K562 (cell line): ENCODE data around the gene ERICH2. TPM values are rescaled to one million over a fixed set of nuclear protein-coding genes. Genes with fewer than 3 reads are reported as not detected.

Experiments
- DMBX1 ChIP-seq: fragments of 250-450 bp; sonication (Bioruptor Pico); IDR thresholded peaks from 2 replicates; pipeline ENCODE4 v1.8.0; 2022; ENCODE audit warnings: inconsistent platforms, mild to moderate bottlenecking, moderate library complexity, borderline replicate concordance
- EHMT2 ChIP-seq: fragments of 450-650 bp; IDR thresholded peaks from 2 replicates; pipeline ENCODE4 v1.6.1; 2018; ENCODE audit warnings: antibody characterized with exemption
- GATA2 ChIP-seq: sonication (generic); formaldehyde crosslinking; IDR thresholded peaks from 2 replicates; pipeline ENCODE4 v1.4.0; 2020; ENCODE audit warnings: mild to moderate bottlenecking, missing genetic modification reagents
- GTF2B ChIP-seq: IDR thresholded peaks from 2 replicates; pipeline ENCODE4 v1.6.1; 2011; ENCODE audit not compliant: insufficient read length; ENCODE audit errors: extremely low read depth
- ILF3 ChIP-seq: fragments of 450-650 bp; IDR thresholded peaks from 2 replicates; pipeline ENCODE4 v1.6.1; 2018; ENCODE audit warnings: antibody characterized with exemption, mild to moderate bottlenecking, moderate library complexity, borderline replicate concordance
- JUN ChIP-seq, 2 experiments: sonication (generic) in 1 of 2; formaldehyde crosslinking in 1 of 2; IDR thresholded peaks; 2 replicates each; pipeline versions ENCODE4 v1.6.1 to v1.8.0; 2012 to 2022; ENCODE audit warnings: borderline replicate concordance in 2 of 2, mild to moderate bottlenecking in 2 of 2, improper control_type of control experiment in 1 of 2, low read depth in 1 of 2, low read length in 1 of 2, missing genetic modification reagents in 1 of 2
- KLF13 ChIP-seq: fragments of 450-650 bp; IDR thresholded peaks from 2 replicates; pipeline ENCODE4 v1.6.1; 2016; ENCODE audit warnings: missing genetic modification characterization, low read depth, mild to moderate bottlenecking, missing compliant biosample characterization, moderate library complexity, borderline replicate concordance
- L3MBTL2 ChIP-seq: fragments of 450-650 bp; IDR thresholded peaks from 2 replicates; pipeline ENCODE4 v1.6.1; 2016; ENCODE audit warnings: mild to moderate bottlenecking, moderate library complexity
- MCM3 ChIP-seq: fragments of 450-650 bp; IDR thresholded peaks from 2 replicates; pipeline ENCODE4 v1.6.1; 2016
- POLR2AphosphoS2 ChIP-seq: IDR thresholded peaks from 2 replicates; pipeline ENCODE4 v1.6.1; 2012; ENCODE audit warnings: low read length, improper control_type of control experiment
- POLR2G ChIP-seq: fragments of 200-400 bp; formaldehyde crosslinking; IDR thresholded peaks from 2 replicates; pipeline ENCODE4 v1.6.1; 2017; ENCODE audit warnings: low read depth, mild to moderate bottlenecking, antibody characterized with exemption, low read length, moderate library complexity
- PREB ChIP-seq: sonication (generic); formaldehyde crosslinking; IDR thresholded peaks from 2 replicates; pipeline ENCODE4 v1.8.1; 2023; ENCODE audit warnings: mild to moderate bottlenecking, missing genetic modification reagents
- SAP30 ChIP-seq: fragments of 200-600 bp; sonication (generic); IDR thresholded peaks from 2 replicates; pipeline ENCODE4 v1.6.1; 2012; ENCODE audit warnings: borderline replicate concordance, low read depth, mild to moderate bottlenecking, moderate library complexity, low read length, control low read depth, inconsistent platforms; ENCODE audit not compliant: insufficient read depth, poor library complexity, severe bottlenecking
- TCF3 ChIP-seq: sonication (generic); formaldehyde crosslinking; IDR thresholded peaks from 2 replicates; pipeline ENCODE4 v1.4.0; 2020; ENCODE audit warnings: mild to moderate bottlenecking, missing genetic modification reagents
- TCF7 ChIP-seq: sonication (generic); IDR thresholded peaks from 2 replicates; pipeline ENCODE4 v1.6.1; 2016; ENCODE audit warnings: antibody characterized with exemption, borderline replicate concordance
- TRIM28 ChIP-seq: fragments of 450-650 bp; IDR thresholded peaks from 2 replicates; pipeline ENCODE4 v1.6.1; 2017
- ZNF12 ChIP-seq: sonication (generic); formaldehyde crosslinking; IDR thresholded peaks from 2 replicates; pipeline ENCODE4 v1.4.0; 2020; ENCODE audit warnings: mild to moderate bottlenecking, missing genetic modification reagents
- ZNF318 ChIP-seq, 2 experiments: fragments of 450-650 bp; IDR thresholded peaks; 2 replicates each; pipeline ENCODE4 v1.6.1; 2016; ENCODE audit warnings: mild to moderate bottlenecking in 2 of 2, borderline replicate concordance in 1 of 2, low read depth in 1 of 2, moderate library complexity in 1 of 2
- polyA plus RNA-seq, 8 experiments: library from polyadenylated mRNA; depleted of rRNA in 4 of 8; stranded (reverse) in 5 of 8; unstranded in 3 of 8; fragments of >200 nt; fragmentation: Nextera tagmentation in 2 of 8; fragmentation: Illumina TruSeq in 1 of 8; extraction: Ambion mirVana in 2 of 8; extraction: Trizol in 1 of 8; gene quantifications; 2 replicates each; pipeline versions ENCODE4 v1.2.1 to v1.2.3, GENCODE V29; 2011 to 2014; ENCODE audit warnings: inconsistent platforms in 1 of 8, missing spikeins in 1 of 8
- total RNA-seq, 7 experiments: library from RNA; depleted of rRNA in 6 of 7; stranded (reverse); fragments of >200 nt in 6 of 7; fragmentation: Illumina TruSeq in 2 of 7; extraction: Trizol in 2 of 7; gene quantifications; 2 replicates each; pipeline versions ENCODE4 v1.2.1 to v1.2.3, GENCODE V29; 2011 to 2021; ENCODE audit warnings: low replicate concordance in 1 of 7

Gene ERICH2
- total and polyA plus RNA-seq, 9 of the 15 experiments (the other 6 are each of a cell fraction or from before 2014, with no cell fraction given): 0.85 to 2.4 (median 1.6) TPM

GRCh38 chr2:170743530-170744239 is 26.5 kb upstream of the ERICH2 start (continued):
- TF ChIP-seq ZNF318 (IDR thresholded peaks at IDR 0.05; ENCODE audit: borderline replicate concordance in 1 of 2, low read depth in 1 of 2) (no peak), ILF3 (no peak), L3MBTL2 (peak; percentile 17; the same call in 1 of the 2 replicates), MCM3 (no peak), GTF2B (no peak), JUN (IDR thresholded peaks at IDR 0.05; ENCODE audit: borderline replicate concordance, low read depth, low read length) (no peak), JUN (CRISPR knock-in tag; IDR thresholded peaks at IDR 0.05; ENCODE audit: borderline replicate concordance) (no peak), GATA2 (CRISPR knock-in tag) (peak; percentile 78), PREB (CRISPR knock-in tag) (no peak), SAP30 (no peak), EHMT2 (no peak), KLF13 (0 out of 2 replicates have a peak, but pooled peaks have one; percentile 41), DMBX1 (CRISPR knock-in tag) (no peak), ZNF12 (CRISPR knock-in tag) (no peak), POLR2AphosphoS2 (no peak), POLR2G (no peak), TCF3 (CRISPR knock-in tag) (peak; percentile 79), TCF7 (no peak; the same call in 1 of the 2 replicates), TRIM28 (no peak)
